GM19324 (cell line): Measurements from ENCODE around the gene L3MBTL3.
"Not testable (repeated sequence)": the region's sequence is repeated elsewhere in the genome, so short reads cannot be mapped to it uniquely, and the experiment has no call there.

ENCODE experiments used
- ATAC-seq: cut with Tn5 transposase; IDR thresholded peaks from one replicate; pipeline ENCODE4 v1.9.1; 2021; ENCODE audit warnings: mild to moderate bottlenecking, moderate library complexity; ENCODE audit not compliant: unreplicated experiment, low FRiP score

L3MBTL3 gene

DNA sequence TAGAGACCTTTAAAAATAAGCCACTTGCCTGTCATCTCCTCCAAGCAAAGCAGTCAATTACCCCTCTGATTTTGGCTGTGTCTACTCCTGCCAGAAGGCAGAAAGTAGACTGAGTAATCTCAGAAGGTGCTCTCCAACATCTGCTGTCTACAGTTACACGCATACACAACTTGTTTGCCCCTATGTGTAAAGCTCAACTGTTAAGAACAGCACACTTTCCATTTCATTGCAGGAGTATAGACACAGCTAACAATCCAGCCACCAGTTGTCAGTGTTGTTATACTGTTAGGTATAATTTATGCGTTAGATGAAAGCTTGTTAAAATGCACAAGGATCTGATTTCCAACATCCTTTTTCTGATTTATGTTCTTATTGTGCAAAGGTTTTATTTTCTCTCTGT lies 116.2 kb downstream of the L3MBTL3 start:
- ATAC-seq: no peak

DNA sequence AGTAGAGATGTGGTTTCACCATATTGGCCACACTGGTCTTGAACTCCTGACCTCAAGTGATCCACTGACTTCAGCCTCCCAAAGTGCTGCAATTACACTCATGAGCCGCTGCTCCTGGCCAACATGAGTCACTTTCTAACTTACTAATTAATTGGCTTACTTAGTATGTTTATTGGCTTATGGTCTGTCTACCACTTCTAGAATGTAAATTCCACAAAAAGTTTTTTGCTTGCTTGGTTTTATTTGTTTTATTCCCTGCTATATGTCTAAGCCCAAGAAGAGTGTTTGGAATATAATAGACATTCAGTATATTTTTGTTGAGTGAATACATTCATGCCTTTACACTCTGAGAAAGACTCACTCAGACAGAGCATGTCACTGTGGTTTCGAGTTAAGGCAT lies 118.4 kb downstream of the L3MBTL3 start:
- no peak for ATAC-seq

DNA sequence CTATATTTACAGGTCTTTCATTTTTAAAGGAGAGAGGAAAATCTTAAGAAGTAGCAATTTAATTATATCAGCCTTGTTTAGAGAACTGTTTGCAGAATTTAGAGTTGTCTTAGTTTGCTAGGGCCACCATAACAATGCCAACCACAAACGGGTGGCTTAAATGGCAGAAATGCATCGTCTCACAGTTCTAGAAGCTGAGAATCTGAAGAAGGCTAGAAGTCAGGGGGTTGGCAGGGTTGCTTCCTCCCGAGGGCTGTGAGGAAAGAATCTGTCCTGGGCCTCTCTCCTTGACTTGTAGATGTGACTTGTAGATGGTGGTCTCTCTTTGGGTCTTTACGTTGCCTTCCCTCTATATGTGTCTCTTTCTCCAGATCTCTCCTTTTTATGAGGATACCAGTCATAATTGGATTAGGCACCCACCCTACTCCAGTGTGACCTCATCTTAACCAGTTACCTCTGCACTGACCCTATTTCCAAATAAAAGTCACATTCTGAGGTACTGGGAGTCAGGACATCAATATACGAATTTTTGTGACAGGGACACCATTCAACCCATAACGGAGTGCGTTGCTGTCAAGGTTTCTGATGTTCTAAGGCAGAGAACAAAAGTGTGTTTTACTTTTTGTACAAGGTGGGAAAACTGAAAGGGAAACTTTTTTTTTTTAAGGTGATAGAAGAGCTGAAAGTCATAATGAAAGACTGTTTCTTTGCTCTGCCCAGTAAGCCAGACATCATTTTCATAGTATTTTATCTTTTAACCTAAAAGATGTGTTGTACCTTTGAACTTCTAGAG lies 119.9 kb downstream of the L3MBTL3 start:
- ATAC-seq: no peak

DNA sequence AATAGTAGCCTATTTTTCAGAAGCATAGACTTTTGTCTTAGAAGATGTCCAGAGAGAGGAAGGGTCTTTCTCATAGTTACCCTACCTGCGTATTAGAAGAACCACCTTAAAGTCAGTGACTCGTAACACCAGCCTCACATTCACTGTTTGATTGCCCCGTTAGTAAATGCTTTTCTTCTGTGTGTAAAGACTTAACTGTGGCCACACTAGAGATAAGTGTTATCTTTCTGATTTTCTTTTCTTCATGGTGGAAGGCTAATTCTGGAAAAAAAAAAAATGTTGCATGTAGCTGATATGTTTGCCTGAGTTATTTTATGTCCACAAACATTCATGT lies 120.5 kb downstream of the L3MBTL3 start:
- no peak for ATAC-seq

DNA sequence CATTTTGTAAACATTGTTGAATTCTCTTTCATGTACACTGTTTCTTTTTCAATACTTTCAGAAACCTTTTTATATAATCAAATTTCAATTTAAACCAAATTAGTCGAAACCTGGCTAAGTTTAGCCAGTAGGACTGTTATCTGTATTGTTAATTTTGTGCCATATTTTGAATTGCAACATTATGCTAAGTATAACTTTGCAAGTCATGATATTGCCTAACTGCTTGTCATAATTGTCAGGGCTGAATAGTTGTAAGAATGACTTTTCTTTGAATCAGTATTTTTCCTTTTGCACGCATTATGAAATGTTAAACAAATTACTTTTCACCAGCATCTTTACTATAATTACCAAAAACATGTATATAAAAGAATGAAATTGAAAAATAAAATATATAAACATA lies 121.7 kb downstream of the L3MBTL3 start:
- ATAC-seq: no peak

DNA sequence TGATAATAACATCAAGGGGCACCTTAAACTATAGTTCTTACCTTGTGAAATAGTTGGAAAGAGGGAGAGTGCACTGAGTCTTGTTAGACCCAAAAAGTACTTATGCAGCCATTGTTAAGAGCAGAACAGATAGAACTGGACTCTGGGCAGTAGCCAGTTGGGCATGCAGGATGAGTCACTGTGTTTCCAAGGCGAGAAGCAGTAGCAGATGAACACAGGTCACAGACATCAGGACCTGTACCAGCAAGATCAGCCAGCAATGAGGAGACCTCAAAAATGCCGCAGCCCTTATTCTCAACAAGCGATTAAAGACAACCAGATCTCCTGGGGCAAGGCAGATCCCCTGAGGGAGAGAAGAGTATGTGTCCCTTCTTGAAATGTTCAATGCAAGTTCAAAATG lies 125.3 kb downstream of the L3MBTL3 start:
- ATAC-seq: no peak

DNA sequence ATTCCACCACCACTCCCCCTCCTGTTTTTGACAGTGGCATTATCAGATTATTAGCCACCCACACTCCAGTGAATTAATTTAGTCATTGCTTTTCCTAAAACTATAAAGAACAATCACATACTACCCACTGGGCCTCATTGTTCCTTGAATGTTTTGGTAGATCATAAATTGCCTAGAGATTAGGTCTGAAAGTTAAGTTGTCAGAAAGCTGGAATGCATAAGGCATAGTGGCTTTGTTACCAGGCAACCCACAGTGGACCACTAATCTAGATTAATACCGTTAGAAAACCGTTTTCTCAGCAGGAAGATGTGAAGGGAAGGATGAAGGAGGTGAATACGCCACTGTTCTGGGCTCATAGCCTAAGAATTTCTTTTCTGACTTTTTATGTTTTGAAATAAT lies 128.7 kb downstream of the L3MBTL3 start:
- no peak for ATAC-seq

DNA sequence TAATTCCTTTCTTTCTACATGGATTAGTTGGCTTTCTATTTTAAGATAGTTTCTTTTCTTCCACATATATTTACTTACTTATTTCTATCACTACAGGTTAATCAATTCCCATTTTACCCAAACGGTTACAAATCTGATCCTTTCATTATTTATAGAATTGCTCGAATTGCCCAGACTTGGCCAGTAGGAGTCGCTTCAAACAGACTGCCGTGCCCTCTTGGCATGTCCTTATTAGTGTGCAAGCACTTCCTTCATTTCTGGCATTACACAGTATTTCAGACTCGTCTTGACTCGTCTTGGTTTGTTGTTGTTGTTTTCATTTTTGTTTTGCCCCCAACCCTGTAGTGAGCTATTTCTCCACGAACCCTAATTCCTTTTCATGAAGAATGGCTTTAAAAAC lies 129.8 kb downstream of the L3MBTL3 start:
- ATAC-seq: no peak

DNA sequence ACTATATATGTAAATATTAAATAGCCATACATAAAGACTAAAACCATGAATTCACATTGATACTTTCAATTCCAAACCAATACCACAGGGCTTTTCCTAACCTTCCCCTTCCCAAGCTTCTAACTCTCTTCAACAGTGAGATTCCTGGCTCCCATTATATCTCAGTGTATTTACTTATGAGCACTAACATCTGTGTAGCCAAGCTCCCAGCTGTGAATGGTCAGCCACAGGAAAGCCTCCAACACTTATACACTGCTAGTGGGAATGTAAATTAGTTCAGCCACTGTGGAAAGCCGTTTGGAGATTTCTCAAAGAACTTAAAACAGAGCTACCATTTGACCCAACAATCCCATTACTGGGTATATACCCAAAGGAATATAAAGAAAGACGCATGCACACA lies 130.6 kb downstream of the L3MBTL3 start:
- ATAC-seq: not testable (repeated sequence)

DNA sequence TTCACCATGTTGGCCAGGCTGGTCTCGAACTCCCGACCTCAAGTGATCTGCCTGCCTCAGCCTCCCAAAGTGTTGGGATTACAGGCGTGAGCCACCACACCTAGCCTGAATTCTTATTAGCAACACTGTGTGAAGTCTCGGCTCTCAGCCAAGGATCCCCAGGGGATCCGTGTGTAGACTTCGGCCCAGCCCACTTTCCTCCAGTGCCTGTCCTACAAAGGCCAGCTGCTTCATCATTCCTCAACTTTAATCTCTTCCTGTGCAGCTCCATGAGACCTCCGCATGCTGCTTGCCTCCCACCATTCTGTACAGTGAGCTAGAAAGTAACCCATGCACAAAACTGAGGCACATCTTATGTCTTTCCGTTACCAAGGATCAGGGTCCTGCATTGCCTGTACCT lies 132.5 kb downstream of the L3MBTL3 start:
- no peak for ATAC-seq

DNA sequence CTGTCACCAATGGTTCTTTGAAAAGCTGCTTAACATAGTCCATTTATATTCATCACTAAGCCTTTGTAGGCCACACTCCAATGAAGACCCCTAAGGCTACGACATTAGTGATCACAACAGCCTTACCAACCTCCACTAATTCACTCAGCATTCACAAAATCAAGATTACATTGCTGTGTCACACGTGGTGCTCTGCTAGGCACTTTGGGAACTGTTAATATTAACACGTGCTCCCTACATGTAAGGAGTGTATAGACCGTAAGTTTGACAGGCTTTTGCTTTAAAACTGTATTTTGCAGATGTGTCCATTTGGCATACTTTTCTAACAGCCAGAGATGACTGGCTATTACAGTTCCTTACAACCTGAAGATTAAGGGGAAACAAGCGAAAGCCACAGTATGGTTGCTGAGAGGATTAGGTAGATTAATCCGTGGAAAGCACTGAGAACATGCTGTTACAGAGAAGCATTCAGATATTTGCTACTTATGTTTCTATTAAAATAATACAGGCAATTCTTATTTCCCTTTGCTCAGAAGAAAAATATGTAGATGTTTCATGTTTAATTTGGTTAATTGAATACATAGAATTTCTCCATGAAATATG lies 134.6 kb downstream of the L3MBTL3 start:
- no peak for ATAC-seq

DNA sequence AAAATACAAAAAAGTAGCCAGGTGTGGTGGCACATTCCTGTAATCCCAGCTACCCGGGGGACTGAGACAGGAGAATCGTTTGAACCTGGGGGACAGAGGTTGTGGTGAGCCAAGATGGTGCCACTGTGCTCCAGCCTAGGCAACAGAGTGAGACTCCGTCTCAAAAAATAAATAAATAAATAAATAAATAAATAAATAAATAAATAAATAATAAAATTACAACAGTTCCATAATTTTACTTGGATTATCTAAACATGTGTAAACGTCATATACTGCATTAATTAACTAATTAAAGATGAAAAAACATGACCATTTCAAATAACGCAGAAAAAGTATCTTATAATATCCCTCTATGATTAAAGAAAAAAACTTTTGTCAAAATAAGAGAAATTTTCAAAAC lies 138.5 kb downstream of the L3MBTL3 start:
- no peak for ATAC-seq

DNA sequence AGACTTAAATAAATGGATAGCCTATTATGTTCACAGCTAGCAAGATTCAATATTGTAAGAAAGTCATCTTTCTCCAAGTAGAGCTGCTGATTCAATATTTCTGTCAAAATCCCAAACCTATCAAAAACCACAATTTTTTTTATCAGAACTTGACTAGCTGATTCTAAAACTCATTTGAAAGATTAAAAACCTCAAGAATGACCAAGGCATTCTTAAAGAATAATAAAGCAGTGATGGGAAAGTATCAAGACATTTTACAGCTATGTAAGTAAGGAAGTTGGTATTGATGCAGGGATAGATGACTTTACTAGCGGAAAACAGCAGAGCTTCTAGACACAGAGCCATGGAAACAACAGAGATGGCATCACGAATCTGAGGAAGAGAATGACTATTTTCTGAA lies 139.7 kb downstream of the L3MBTL3 start:
- no peak for ATAC-seq

DNA sequence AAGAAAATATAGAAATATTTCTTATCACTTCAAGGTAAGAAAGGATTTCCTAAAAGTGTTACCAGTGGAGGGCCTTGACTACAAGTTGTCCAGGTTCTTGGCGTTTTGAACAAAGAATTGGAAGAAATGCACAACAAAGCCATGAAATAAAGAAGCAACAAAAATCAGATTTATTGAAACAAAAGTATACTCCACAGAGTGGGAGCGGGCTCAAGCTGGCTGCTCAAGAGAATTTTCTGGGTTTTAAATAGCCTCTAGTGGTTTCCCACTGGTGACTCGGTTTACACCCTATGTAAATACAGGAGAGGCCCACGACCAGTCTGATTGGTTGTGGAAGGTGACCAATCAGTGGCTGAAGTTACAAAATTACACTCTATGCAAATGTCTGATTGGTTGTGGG lies 140.2 kb downstream of the L3MBTL3 start:
- no peak for ATAC-seq

DNA sequence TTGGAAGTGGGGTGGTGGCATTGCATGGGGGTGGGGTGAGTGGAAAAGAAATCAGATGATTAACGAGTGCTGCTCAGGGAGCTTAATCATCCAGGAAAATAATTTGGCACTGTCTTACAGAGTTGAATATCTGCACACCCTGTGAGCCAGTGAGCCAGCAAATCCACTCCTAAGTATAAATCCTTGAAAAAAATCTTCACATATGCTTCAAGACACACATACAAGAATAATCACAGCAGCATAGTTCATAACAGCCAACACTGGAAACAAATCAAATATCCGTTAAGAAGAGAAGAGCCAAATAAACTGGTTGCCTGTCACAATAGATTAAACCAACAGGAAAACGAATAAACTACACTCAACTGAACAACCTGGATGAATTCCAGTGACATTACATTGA lies 141.6 kb downstream of the L3MBTL3 start:
- no peak for ATAC-seq

DNA sequence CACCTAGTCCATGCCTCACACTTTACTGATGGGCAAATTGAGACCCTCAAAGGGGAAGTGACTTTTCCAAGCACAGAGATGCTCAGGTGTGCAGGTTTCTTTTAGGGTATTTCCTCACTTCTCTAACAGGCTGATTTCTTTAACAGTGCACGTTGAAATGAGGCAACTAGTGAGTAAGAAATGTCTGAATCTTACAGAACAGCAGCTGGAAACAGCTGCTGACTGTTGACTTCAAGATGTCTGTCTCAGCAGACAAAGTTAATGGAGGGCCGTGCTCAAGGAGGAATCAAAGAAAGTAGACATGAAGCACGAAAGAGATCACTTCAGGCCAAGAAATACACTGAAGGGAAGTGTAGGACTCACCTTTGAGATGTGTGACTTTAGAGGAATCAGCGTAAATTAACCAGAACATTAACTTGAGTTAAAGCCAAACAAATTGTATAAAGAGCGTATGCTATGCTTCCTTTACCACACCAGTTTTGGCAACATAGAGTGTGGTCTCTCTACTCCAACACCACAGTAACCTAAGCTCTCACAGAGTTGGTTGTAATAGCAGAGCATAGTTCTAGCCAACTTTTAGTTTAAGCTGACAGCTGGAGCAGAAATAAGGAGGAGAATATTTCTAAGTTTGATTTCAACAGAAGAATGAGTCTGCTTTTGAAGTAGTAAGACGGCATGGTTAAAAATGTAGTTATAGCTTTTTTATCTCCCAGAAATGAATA lies 143.5 kb downstream of the L3MBTL3 start:
- ATAC-seq: no peak

DNA sequence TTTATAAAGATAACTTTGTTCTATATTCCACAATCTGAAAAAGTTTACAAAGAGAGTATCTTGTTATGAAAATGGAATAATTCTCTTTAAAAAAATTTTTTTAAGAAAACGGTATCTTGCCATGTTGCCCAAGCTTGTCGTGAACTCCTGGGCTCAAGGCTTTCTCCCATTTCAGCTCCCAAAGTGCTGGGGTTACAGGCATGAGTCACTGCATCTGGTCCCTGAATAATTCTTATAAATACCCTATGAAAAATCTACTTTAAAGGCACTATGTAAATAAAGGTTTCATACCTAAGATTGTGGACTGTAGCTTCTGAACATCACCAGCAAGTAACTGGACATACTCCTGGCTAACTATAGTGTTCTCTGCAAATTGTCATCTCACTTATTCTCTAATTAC lies 144.0 kb downstream of the L3MBTL3 start:
- no peak for ATAC-seq

DNA sequence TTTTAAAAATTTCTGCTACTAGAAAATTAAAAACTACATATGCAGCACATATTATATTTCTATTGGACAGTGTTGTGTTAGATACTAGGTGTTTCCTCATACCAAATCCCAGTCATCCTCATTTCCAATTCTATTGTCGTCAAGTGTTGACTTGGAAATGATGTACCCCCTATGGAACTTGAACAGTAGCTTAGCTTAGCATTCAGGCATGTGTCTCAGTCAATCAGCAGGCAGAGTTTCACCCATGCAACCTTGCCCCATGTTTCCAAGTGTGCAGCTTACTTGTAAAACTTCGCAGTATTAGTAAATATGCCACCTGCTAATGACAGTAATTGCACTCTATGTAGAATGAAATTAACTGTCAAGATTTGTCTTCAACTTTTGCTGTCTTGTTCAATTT lies 144.9 kb downstream of the L3MBTL3 start:
- ATAC-seq: no peak

DNA sequence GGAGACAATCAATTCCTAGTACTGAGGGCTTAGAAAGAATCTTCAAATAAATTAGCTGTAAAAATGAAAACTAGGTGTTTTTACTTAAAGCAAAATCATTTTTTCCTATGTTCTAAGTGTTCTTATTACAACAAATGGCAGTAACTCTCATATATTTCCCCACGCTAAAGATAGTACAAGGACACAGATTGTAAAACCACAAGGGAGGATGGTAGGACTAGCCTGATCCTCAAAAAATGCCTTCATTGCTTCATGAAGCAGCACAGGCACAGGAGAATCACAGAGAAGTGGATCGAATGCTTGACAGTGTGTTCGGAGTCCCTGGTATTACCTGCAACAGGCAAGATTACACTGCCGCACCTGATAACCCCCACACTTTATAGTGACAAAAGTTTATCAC lies 145.9 kb downstream of the L3MBTL3 start:
- no peak for ATAC-seq

DNA sequence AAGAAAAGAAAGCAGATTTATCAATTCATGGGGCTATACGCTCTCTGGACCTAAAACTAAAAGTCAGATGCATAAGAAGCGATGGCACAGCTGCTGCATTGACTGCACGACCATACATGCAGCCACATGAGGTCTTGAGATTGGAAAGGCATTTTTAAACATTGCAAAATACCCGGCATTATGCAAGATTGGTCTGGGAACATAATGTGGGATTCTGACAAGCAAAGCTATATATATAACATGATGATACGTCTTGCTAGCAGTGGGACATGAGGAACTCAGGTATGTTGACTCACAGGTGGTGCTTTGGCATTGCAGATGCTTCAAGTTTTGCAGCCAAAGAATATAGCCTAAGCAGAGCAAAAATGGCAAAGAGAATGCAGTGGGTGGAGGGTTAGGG lies 149.3 kb downstream of the L3MBTL3 start:
- no peak for ATAC-seq

DNA sequence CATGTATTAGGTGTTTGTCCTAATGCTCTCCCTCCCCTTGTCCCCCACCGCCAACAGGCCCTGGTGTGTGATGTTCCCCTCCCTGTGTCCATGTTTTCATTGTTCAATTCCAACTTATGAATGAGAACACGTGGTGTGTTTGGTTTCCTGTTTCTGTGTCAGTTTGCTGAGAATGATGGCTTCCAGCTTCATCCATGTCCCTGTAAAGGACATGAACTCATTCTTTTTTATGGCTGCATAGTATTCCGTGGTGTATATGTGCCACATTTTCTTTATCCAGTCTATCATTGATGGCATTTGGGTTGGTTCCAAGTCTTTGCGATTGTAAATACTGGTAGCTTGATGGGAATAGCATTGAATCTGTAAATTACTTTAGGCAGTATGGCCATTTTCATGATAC lies 151.8 kb downstream of the L3MBTL3 start:
- not testable (repeated sequence) for ATAC-seq
